ENCODE measurements around the gene KRT14. TPM values are rescaled to one million over a fixed set of nuclear protein-coding genes. Genes with fewer than 3 reads are reported as not detected.

Gene KRT14
- polyA plus RNA-seq, 3 donors = not detected

DNA sequence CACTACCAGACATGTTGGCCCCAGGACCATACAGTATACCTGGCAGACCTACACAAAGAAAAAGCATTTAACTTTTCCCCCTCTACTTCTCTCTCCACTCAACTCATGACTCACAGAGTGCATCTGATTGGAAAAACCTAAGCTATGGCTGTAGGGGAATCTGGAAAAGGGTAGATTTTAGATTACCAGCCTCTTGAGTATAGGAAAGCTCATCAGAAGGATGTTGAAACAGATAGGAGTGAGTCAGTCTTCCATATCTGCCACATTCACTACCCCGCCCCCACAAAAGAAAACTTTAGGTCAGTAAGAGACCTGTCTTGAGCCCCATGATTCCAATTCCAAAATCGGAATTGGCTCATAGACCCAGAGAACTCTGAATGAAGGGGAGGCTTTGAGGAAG lies 27.1 kb downstream of the KRT14 start:
- Mint-ChIP-seq H3K27me3 (ENCODE audit: low read depth in 3 of 3) (peaks cover 7 to 23% (median 11%) of the 10 kb centered on the region in 3 donors), H3K4me3 (no peak overlapping the region), H3K27ac (no peak overlapping the region), H3K4me1 (no peaks in the 10 kb centered on the region), H3K9me3 (no peaks in the 10 kb centered on the region), H3K36me3 (no peaks in the 10 kb centered on the region)
- Histone ChIP-seq H3K4me3 (replicated peaks in 1 of 3; ENCODE audit: low read depth in 2 of 3, low read length in 3 of 3) (no peak overlapping the region), H3K9ac (ENCODE audit: insufficient read depth, low read length, poor library complexity, severe bottlenecking) (no peak overlapping the region), H3K4me2 (replicated peaks; ENCODE audit: extremely low read depth, low read length, poor library complexity, severe bottlenecking) (no peak overlapping the region), H2AFZ (ENCODE audit: insufficient read depth, low read depth, low read length, poor library complexity, severe bottlenecking) (no peak overlapping the region), H3K27ac (ENCODE audit: low read depth in 1 of 2, low read length in 2 of 2) (no peak overlapping the region), H4K20me1 (ENCODE audit: insufficient read depth, low read length) (no peaks in the 10 kb centered on the region), H3K27me3 (ENCODE audit: control insufficient read depth in 2 of 2, insufficient read depth in 2 of 2, low read length in 2 of 2) (peaks cover 2% of the 10 kb centered on the region in 2 donors), H3K4me1 (ENCODE audit: control insufficient read depth in 1 of 2, insufficient read depth in 2 of 2, low read length in 2 of 2) (no peaks in the 10 kb centered on the region), H3K36me3 (replicated peaks in 1 of 2; ENCODE audit: control insufficient read depth in 1 of 2, insufficient read depth in 2 of 2, low read length in 2 of 2) (no peaks in the 10 kb centered on the region), H3K9me3 (replicated peaks in 1 of 2; ENCODE audit: control insufficient read depth in 1 of 2, insufficient read depth in 1 of 2, low read length in 2 of 2) (no peaks in the 10 kb centered on the region), H3K79me2 (ENCODE audit: insufficient read depth, low read length) (no peaks in the 10 kb centered on the region)
- no peak for DNase-seq
- WGBS (ENCODE audit: insufficient coverage) = no CpG with 5 or more reads among the region's 2 CpGs
- TF ChIP-seq, protein P1, sequence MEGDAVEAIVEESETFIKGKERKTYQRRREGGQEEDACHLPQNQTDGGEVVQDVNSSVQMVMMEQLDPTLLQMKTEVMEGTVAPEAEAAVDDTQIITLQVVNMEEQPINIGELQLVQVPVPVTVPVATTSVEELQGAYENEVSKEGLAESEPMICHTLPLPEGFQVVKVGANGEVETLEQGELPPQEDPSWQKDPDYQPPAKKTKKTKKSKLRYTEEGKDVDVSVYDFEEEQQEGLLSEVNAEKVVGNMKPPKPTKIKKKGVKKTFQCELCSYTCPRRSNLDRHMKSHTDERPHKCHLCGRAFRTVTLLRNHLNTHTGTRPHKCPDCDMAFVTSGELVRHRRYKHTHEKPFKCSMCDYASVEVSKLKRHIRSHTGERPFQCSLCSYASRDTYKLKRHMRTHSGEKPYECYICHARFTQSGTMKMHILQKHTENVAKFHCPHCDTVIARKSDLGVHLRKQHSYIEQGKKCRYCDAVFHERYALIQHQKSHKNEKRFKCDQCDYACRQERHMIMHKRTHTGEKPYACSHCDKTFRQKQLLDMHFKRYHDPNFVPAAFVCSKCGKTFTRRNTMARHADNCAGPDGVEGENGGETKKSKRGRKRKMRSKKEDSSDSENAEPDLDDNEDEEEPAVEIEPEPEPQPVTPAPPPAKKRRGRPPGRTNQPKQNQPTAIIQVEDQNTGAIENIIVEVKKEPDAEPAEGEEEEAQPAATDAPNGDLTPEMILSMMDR (IDR thresholded peaks at IDR 0.05) = no peak
- intact Hi-C loops (cut with micrococcal nuclease) = no loop called here

DNA sequence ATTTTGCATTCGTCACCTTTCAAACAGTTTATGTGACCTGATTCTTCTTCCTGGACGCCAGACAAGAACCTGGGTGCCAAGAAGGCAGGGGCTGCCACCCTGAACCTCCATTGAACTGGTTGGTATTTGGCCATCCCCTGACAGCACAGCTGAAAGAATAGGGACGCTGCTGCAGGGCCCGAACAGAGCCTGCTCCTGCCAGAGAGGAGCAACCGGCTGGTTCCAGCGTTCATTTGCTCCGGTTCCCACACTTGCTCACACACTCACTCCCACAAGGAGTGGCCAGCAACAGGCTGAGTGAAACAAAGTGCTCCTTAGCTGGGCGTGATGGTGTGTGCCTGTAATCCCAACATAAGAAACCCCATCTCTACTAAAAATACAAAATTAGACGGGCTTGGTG lies 29.8 kb downstream of the KRT14 start:
- no peaks in the 10 kb centered on the region for H3K9me3 ChIP-seq (replicated peaks in 1 of 2; ENCODE audit: control insufficient read depth in 1 of 2, insufficient read depth in 1 of 2, low read length in 2 of 2)
- H3K9ac ChIP-seq (ENCODE audit: insufficient read depth, low read length, poor library complexity, severe bottlenecking) = no peak overlapping the region

More for the DNA sequence above, 29.8 kb downstream of the KRT14 start:
- Histone ChIP-seq H3K27ac (ENCODE audit: low read depth in 1 of 2, low read length in 2 of 2) (no peak overlapping the region), H3K79me2 (ENCODE audit: insufficient read depth, low read length) (no peaks in the 10 kb centered on the region), H3K4me2 (replicated peaks; ENCODE audit: extremely low read depth, low read length, poor library complexity, severe bottlenecking) (no peak overlapping the region), H3K4me1 (ENCODE audit: control insufficient read depth in 1 of 2, insufficient read depth in 2 of 2, low read length in 2 of 2) (no peaks in the 10 kb centered on the region), H2AFZ (ENCODE audit: insufficient read depth, low read depth, low read length, poor library complexity, severe bottlenecking) (no peak overlapping the region), H3K4me3 (replicated peaks in 1 of 3; ENCODE audit: low read depth in 2 of 3, low read length in 3 of 3) (no peak overlapping the region), H3K27me3 (ENCODE audit: control insufficient read depth in 2 of 2, insufficient read depth in 2 of 2, low read length in 2 of 2) (peaks cover 2% of the 10 kb centered on the region in 2 donors), H4K20me1 (ENCODE audit: insufficient read depth, low read length) (no peaks in the 10 kb centered on the region), H3K36me3 (replicated peaks in 1 of 2; ENCODE audit: control insufficient read depth in 1 of 2, insufficient read depth in 2 of 2, low read length in 2 of 2) (no peaks in the 10 kb centered on the region)
- DNase-seq = no peak
- no peak overlapping the region for H3K4me3 Mint-ChIP-seq
- TF ChIP-seq, protein P1 (IDR thresholded peaks at IDR 0.05) = no peak
- WGBS (ENCODE audit: insufficient coverage) = 91% methylated on average over 8 of the region's 9 CpGs
- H3K27ac Mint-ChIP-seq = no peak overlapping the region
- H3K4me1 Mint-ChIP-seq = no peaks in the 10 kb centered on the region
- H3K36me3 Mint-ChIP-seq = no peaks in the 10 kb centered on the region
- intact Hi-C loops (cut with micrococcal nuclease) = no loop called here
- H3K9me3 Mint-ChIP-seq = no peaks in the 10 kb centered on the region
- peaks cover 6 to 12% (median 9%) of the 10 kb centered on the region in 3 donors for H3K27me3 Mint-ChIP-seq (ENCODE audit: low read depth in 3 of 3)
